Measurements from ENCODE around the gene SQSTM1.

Gene SQSTM1

GRCh38 chr5:179805529-179806249 is 15.0 kb upstream of the SQSTM1 start:
- no peak for DNase-seq (ENCODE audit: low read depth, low spot score)

GRCh38 chr5:179806250-179807048 is 14.3 kb upstream of the SQSTM1 start, which contains the start of gene MGAT4B:
Gene MGAT4B (minus strand): TSS chr5:179806866. CDS start chr5:179806583, 283 bp downstream.
- no peak for DNase-seq (ENCODE audit: low read depth, low spot score)

- DNase-seq (ENCODE audit: low read depth, low spot score): no peak
Measured at GRCh38 chr5:179812135-179812825, 8.4 kb upstream of the SQSTM1 start.

GRCh38 chr5:179812997-179813607 is 7.6 kb upstream of the SQSTM1 start:
- no peak for DNase-seq (ENCODE audit: low read depth, low spot score)

- DNase-seq (ENCODE audit: low read depth, low spot score): no peak
Measured at GRCh38 chr5:179814090-179814489, 6.6 kb upstream of the SQSTM1 start.

GRCh38 chr5:179815491-179816249 is 5.0 kb upstream of the SQSTM1 start:
- no peak for DNase-seq (ENCODE audit: low read depth, low spot score)

- DNase-seq (ENCODE audit: low read depth, low spot score): no peak
Measured at GRCh38 chr5:179816401-179816795, 4.3 kb upstream of the SQSTM1 start.

- DNase-seq (ENCODE audit: low read depth, low spot score): no peak
Measured at GRCh38 chr5:179816796-179817469, 3.8 kb upstream of the SQSTM1 start.

GRCh38 chr5:179817470-179817840 is 3.2 kb upstream of the SQSTM1 start:
- no peak for DNase-seq (ENCODE audit: low read depth, low spot score)

GRCh38 chr5:179817890-179818745 is 2.6 kb upstream of the SQSTM1 start:
- no peak for DNase-seq (ENCODE audit: low read depth, low spot score)

- DNase-seq (ENCODE audit: low read depth, low spot score): no peak
Measured at GRCh38 chr5:179818746-179819295, 1.9 kb upstream of the SQSTM1 start.

GRCh38 chr5:179819296-179820126 is 1.2 kb upstream of the SQSTM1 start:
- DNase-seq (ENCODE audit: low read depth, low spot score): no peak

- no peak for DNase-seq (ENCODE audit: low read depth, low spot score)
Measured at GRCh38 chr5:179820127-179820482, 600 bp upstream of the SQSTM1 start.

- no peak for DNase-seq (ENCODE audit: low read depth, low spot score)
Measured at GRCh38 chr5:179821298-179822058, 773 bp downstream of the SQSTM1 start.

GRCh38 chr5:179822059-179822432 is 1.3 kb downstream of the SQSTM1 start:
- no peak for DNase-seq (ENCODE audit: low read depth, low spot score)

- DNase-seq (ENCODE audit: low read depth, low spot score): no peak
Measured at GRCh38 chr5:179822444-179822990, 1.8 kb downstream of the SQSTM1 start.

GRCh38 chr5:179823937-179824744 is 3.4 kb downstream of the SQSTM1 start:
- no peak for DNase-seq (ENCODE audit: low read depth, low spot score)
